Liver (tissue), 3 donors: ENCODE measurements around the gene DSCAML1.

ENCODE experiments used
- CTCF ChIP-seq: fragments of 150-350 bp; IDR thresholded peaks from 2 replicates; pipeline ENCODE4 v1.5.1; 2017; ENCODE audit warnings: improper control_type of control experiment, low read depth, low read length; ENCODE audit not compliant: missing input control
- FOXA1 ChIP-seq: IDR thresholded peaks from 2 replicates; pipeline ENCODE4 v1.6.1; 2016; ENCODE audit warnings: antibody characterized with exemption
- GABPA ChIP-seq, 2 donors: IDR thresholded peaks in 1 of 2; conservative IDR thresholded peaks in 1 of 2; 2 replicates each; pipeline ENCODE4 v1.6.1; 2016; ENCODE audit warnings: antibody characterized with exemption in 2 of 2, mild to moderate bottlenecking in 1 of 2, moderate library complexity in 1 of 2
- JUND ChIP-seq, 2 donors: IDR thresholded peaks; 2 replicates each; pipeline ENCODE4 v1.6.1; 2016; ENCODE audit warnings: antibody characterized with exemption in 2 of 2
- NR2F2 ChIP-seq: IDR thresholded peaks from 2 replicates; pipeline ENCODE4 v1.6.1; 2016; ENCODE audit warnings: antibody characterized with exemption
- RAD21 ChIP-seq, 2 donors: IDR thresholded peaks; 2 replicates each; pipeline ENCODE4 v1.6.1; 2016; ENCODE audit warnings: antibody characterized with exemption in 2 of 2, mild to moderate bottlenecking in 2 of 2
- SP1 ChIP-seq: IDR thresholded peaks from 2 replicates; pipeline ENCODE4 v1.6.1; 2018; ENCODE audit warnings: antibody characterized with exemption, mild to moderate bottlenecking
- TF ChIP-seq, protein P1 (sequence below): IDR thresholded peaks from 2 replicates; pipeline ENCODE4 v1.6.1; 2016; ENCODE audit warnings: antibody characterized with exemption
- donor health status: healthy.
- donor health status: healthy.

- TF ChIP-seq CTCF (no peak), RAD21 (IDR thresholded peaks at IDR 0.05) (no peak), GABPA (IDR thresholded peaks at IDR 0.05 in 1 of 2, conservative IDR thresholded peaks at IDR 0.05 in 1 of 2) (no peak), NR2F2 (no peak), SP1 (no peak), FOXA1 (no peak), JUND (IDR thresholded peaks at IDR 0.05) (no peak)
- TF ChIP-seq, protein P1, sequence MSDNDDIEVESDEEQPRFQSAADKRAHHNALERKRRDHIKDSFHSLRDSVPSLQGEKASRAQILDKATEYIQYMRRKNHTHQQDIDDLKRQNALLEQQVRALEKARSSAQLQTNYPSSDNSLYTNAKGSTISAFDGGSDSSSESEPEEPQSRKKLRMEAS = no peak
Observed at GRCh38 chr11:117766026-117766425, 31.0 kb downstream of the DSCAML1 start.
